Coronary artery (tissue), 2 donors: ENCODE measurements around the gene STRA6.
A peak's percentile ranks its signal among the peaks of the same experiment; 100 is the strongest.

Source experiments
- DNase-seq: peaks from one replicate; pipeline ENCODE4 v3.0.0-alpha.2; 2017; ENCODE audit warnings: low spot score
- H3K27ac ChIP-seq, 2 donors: fragments of 200-600 bp; sonication (generic); one replicate each; pipeline ENCODE4 v1.5.1; 2016 to 2019
- H3K4me3 ChIP-seq: fragments of 200-600 bp; sonication (generic); 2 replicates; pipeline ENCODE4 v1.5.1; 2016; ENCODE audit warnings: mild to moderate bottlenecking, moderate library complexity
- CTCF ChIP-seq: fragments of 200-600 bp; sonication (generic); IDR thresholded peaks from one replicate; pipeline ENCODE4 v1.5.1; 2019; ENCODE audit warnings: antibody characterized with exemption

The STRA6 gene

GRCh38 chr15:74202452-74203401, at the start of gene STRA6:
Gene STRA6 (minus strand): TSS chr15:74202787. CDS start chr15:74202267, 520 bp downstream.
- DNase-seq = no peak

GRCh38 chr15:74252291-74252690, 49.7 kb upstream of the STRA6 start:
- Histone ChIP-seq H3K4me3 (no peak overlapping the region), H3K27ac (no peak overlapping the region)
- TF ChIP-seq CTCF = no peak
- DNase-seq = no peak

More at GRCh38 chr15:74202452-74203401, at the start of gene STRA6:
- Histone ChIP-seq H3K27ac (peak within 1 kb of the TSS in 1 of 2 donors; percentile 66), H3K4me3 (no peak within 1 kb of the TSS)
- no peak for TF ChIP-seq CTCF

GRCh38 chr15:74251131-74251811, 48.7 kb upstream of the STRA6 start:
- Histone ChIP-seq H3K4me3 (no peak overlapping the region), H3K27ac (peak overlapping the region; percentile 29 to 55)
- no peak for TF ChIP-seq CTCF
- DNase-seq = peak; percentile 78

GRCh38 chr15:74250266-74250665, 47.7 kb upstream of the STRA6 start:
- DNase-seq = no peak
- no peak for TF ChIP-seq CTCF
- H3K27ac ChIP-seq = peak overlapping the region in 1 of 2 donors; percentile 29
- no peak overlapping the region for H3K4me3 ChIP-seq

- DNase-seq = no peak
- no peak overlapping the region for H3K27ac ChIP-seq
- TF ChIP-seq CTCF = no peak
- peak overlapping the region; percentile 48 for H3K4me3 ChIP-seq
Observed at GRCh38 chr15:74245342-74245931, 42.9 kb upstream of the STRA6 start.

GRCh38 chr15:74244822-74245341, 42.3 kb upstream of the STRA6 start:
- no peak for DNase-seq
- Histone ChIP-seq H3K27ac (no peak overlapping the region), H3K4me3 (no peak overlapping the region)
- TF ChIP-seq CTCF = no peak
